HTR-8/SVneo (cell line): ENCODE measurements around the gene RENBP.
"Not testable (repeated sequence)": the region's sequence is repeated elsewhere in the genome, so short reads cannot be mapped to it uniquely, and the experiment has no call there.

Experiments
- DNase-seq: peaks from one replicate; pipeline ENCODE4 v3.0.0; 2011; ENCODE audit warnings: low spot score, mixed read lengths; ENCODE audit not compliant: insufficient read length
- FAIRE-seq: peaks from 2 replicates; lab custom pipeline; 2011; peaks lifted over from hg19 to GRCh38; lab: Jason Lieb, UNC

The RENBP gene

GRCh38 chrX:153944140-153944799 is at the start of gene RENBP:
Gene RENBP, minus strand, starts transcription at chrX:153944643. Its CDS starts 33 bp downstream, at chrX:153944610.
- no peak for FAIRE-seq
- DNase-seq = no peak

- no peak for FAIRE-seq
- DNase-seq = no peak
Observed at GRCh38 chrX:153993978-153994377, 49.5 kb upstream of the RENBP start.

GRCh38 chrX:153993079-153993478 is 48.6 kb upstream of the RENBP start:
- FAIRE-seq (no peak), DNase-seq (no peak)

GRCh38 chrX:153992180-153992579 is 47.7 kb upstream of the RENBP start:
- DNase-seq = no peak
- FAIRE-seq = no peak

GRCh38 chrX:153991013-153991580 is 46.7 kb upstream of the RENBP start:
- FAIRE-seq = no peak
- no peak for DNase-seq

GRCh38 chrX:153989973-153990655 is 45.7 kb upstream of the RENBP start:
- DNase-seq = no peak
- no peak for FAIRE-seq

GRCh38 chrX:153988493-153988892 is 44.0 kb upstream of the RENBP start:
- DNase-seq (no peak), FAIRE-seq (no peak)

- DNase-seq = no peak
- no peak for FAIRE-seq
Observed at GRCh38 chrX:153984351-153985178, 40.1 kb upstream of the RENBP start.

- FAIRE-seq (no peak), DNase-seq (no peak)
Observed at GRCh38 chrX:153983321-153983801, 38.9 kb upstream of the RENBP start.

- DNase-seq = no peak
- FAIRE-seq = no peak
Observed at GRCh38 chrX:153981771-153982533, 37.5 kb upstream of the RENBP start.

GRCh38 chrX:153981231-153981630 is 36.8 kb upstream of the RENBP start:
- FAIRE-seq (no peak), DNase-seq (no peak)

GRCh38 chrX:153980394-153980793 is 36.0 kb upstream of the RENBP start:
- DNase-seq, FAIRE-seq: not testable (repeated sequence)

GRCh38 chrX:153974726-153975286 is 30.4 kb upstream of the RENBP start:
- DNase-seq (no peak), FAIRE-seq (no peak)

GRCh38 chrX:153974003-153974725 is 29.7 kb upstream of the RENBP start:
- FAIRE-seq = no peak

GRCh38 chrX:153973127-153974002 is 28.9 kb upstream of the RENBP start:
- FAIRE-seq = no peak
- no peak for DNase-seq

More at GRCh38 chrX:153974003-153974725, 29.7 kb upstream of the RENBP start:
- no peak for DNase-seq

- DNase-seq (peak; percentile 73), FAIRE-seq (no peak)
Observed at GRCh38 chrX:153972368-153973126, 28.1 kb upstream of the RENBP start, which contains the start of gene TMEM187. Gene TMEM187, plus strand, starts transcription at chrX:153972754. Its CDS starts 9,309 bp downstream, at chrX:153982063.
